Stimulated activated CD4-positive, alpha-beta T cell treated with anti-CD3 and anti-CD28 coated beads, Interleukin-2, amount 100 ng/mL, for 48 hours (primary cell): Measurements from ENCODE around the gene ZRANB2.
A peak's percentile ranks its signal among the peaks of the same experiment; 100 is the strongest.

Experiments used
- DNase-seq, 2 donors: peaks; one replicate each; pipeline ENCODE4 v3.0.0-alpha.2; 2020

ZRANB2 gene

GRCh38 chr1:71080739-71081696 lies at the start of gene ZRANB2:
ZRANB2 (minus strand) TSS chr1:71081035; CDS start chr1:71080995, 40 bp downstream.
- peak; percentile 82 to 83 for DNase-seq

- DNase-seq = no peak
Observed at GRCh38 chr1:71128060-71128459, 47.2 kb upstream of the ZRANB2 start.

GRCh38 chr1:71118086-71118485 lies 37.3 kb upstream of the ZRANB2 start:
- DNase-seq = no peak

GRCh38 chr1:71116729-71117128 lies 35.9 kb upstream of the ZRANB2 start:
- no peak for DNase-seq

GRCh38 chr1:71106658-71107322 lies 26.0 kb upstream of the ZRANB2 start:
- DNase-seq = no peak

GRCh38 chr1:71104417-71104816 lies 23.6 kb upstream of the ZRANB2 start:
- no peak for DNase-seq

GRCh38 chr1:71101839-71102376 lies 21.1 kb upstream of the ZRANB2 start:
- DNase-seq = no peak

- DNase-seq = no peak
Observed at GRCh38 chr1:71097428-71097827, 16.6 kb upstream of the ZRANB2 start.

- no peak for DNase-seq
Observed at GRCh38 chr1:71094913-71095312, 14.1 kb upstream of the ZRANB2 start.

GRCh38 chr1:71093938-71094337 lies 13.1 kb upstream of the ZRANB2 start:
- no peak for DNase-seq

- no peak for DNase-seq
Observed at GRCh38 chr1:71089536-71090270, 8.9 kb upstream of the ZRANB2 start.

- no peak for DNase-seq
Observed at GRCh38 chr1:71088645-71089287, 7.9 kb upstream of the ZRANB2 start.

- no peak for DNase-seq
Observed at GRCh38 chr1:71087713-71088112, 6.9 kb upstream of the ZRANB2 start.

- DNase-seq = no peak
Observed at GRCh38 chr1:71087060-71087459, 6.2 kb upstream of the ZRANB2 start.

GRCh38 chr1:71086331-71086730 lies 5.5 kb upstream of the ZRANB2 start:
- DNase-seq = no peak

- DNase-seq = no peak
Observed at GRCh38 chr1:71083271-71083670, 2.4 kb upstream of the ZRANB2 start.

- no peak for DNase-seq
Observed at GRCh38 chr1:71081697-71082080, 854 bp upstream of the ZRANB2 start.

- peak in 1 of 2 donors; percentile 1 for DNase-seq
Observed at GRCh38 chr1:71080230-71080738, 551 bp downstream of the ZRANB2 start.

- no peak for DNase-seq
Observed at GRCh38 chr1:71074681-71075080, 6.2 kb downstream of the ZRANB2 start.

- no peak for DNase-seq
Observed at GRCh38 chr1:71072273-71072672, 8.6 kb downstream of the ZRANB2 start.

- no peak for DNase-seq
Observed at GRCh38 chr1:71071720-71072119, 9.1 kb downstream of the ZRANB2 start.
